HG03066 (cell line): ENCODE results near the gene TOR1B.
A peak's percentile ranks its signal among the peaks of the same experiment; 100 is the strongest.
"Not testable (repeated sequence)": the region's sequence is repeated elsewhere in the genome, so short reads cannot be mapped to it uniquely, and the experiment has no call there.

ENCODE experiments used
- ATAC-seq: cut with Tn5 transposase; IDR thresholded peaks from one replicate; pipeline ENCODE4 v1.9.1; 2021; ENCODE audit warnings: low read depth; ENCODE audit not compliant: unreplicated experiment

TOR1B gene

GRCh38 chr9:129802833-129803675, at the start of gene TOR1B:
TOR1B (plus strand) TSS chr9:129803184; CDS start chr9:129803213, 29 bp downstream.
- ATAC-seq, result peak; percentile 87

GRCh38 chr9:129755151-129755550, 47.8 kb upstream of the TOR1B start:
- no peak for ATAC-seq

- no peak for ATAC-seq
These were observed 46.8 kb upstream of the TOR1B start for GRCh38 chr9:129756191-129756590.

- ATAC-seq, result no peak
These were observed 45.9 kb upstream of the TOR1B start for GRCh38 chr9:129757045-129757444.

- ATAC-seq, result no peak
These were observed 43.7 kb upstream of the TOR1B start for GRCh38 chr9:129759319-129759718.

GRCh38 chr9:129759804-129760502, 43.0 kb upstream of the TOR1B start:
- no peak for ATAC-seq

GRCh38 chr9:129760784-129761183, 42.2 kb upstream of the TOR1B start:
- not testable (repeated sequence) for ATAC-seq

GRCh38 chr9:129761293-129761900, 41.6 kb upstream of the TOR1B start:
- no peak for ATAC-seq

- ATAC-seq, result no peak
These were observed 41.0 kb upstream of the TOR1B start for GRCh38 chr9:129761901-129762369.

- not testable (repeated sequence) for ATAC-seq
These were observed 40.5 kb upstream of the TOR1B start for GRCh38 chr9:129762370-129762984.

- ATAC-seq, result no peak
These were observed 39.7 kb upstream of the TOR1B start for GRCh38 chr9:129762985-129763926.

- ATAC-seq, result no peak
These were observed 37.1 kb upstream of the TOR1B start for GRCh38 chr9:129765764-129766317.

- ATAC-seq, result no peak
These were observed 34.5 kb upstream of the TOR1B start for GRCh38 chr9:129768486-129768885.

GRCh38 chr9:129769669-129770068, 33.3 kb upstream of the TOR1B start:
- ATAC-seq, result no peak

- ATAC-seq, result no peak
These were observed 32.2 kb upstream of the TOR1B start for GRCh38 chr9:129770741-129771140.

GRCh38 chr9:129773262-129774048, 29.5 kb upstream of the TOR1B start:
- ATAC-seq, result no peak

- ATAC-seq, result no peak
These were observed 28.1 kb upstream of the TOR1B start for GRCh38 chr9:129774791-129775447.

- ATAC-seq, result no peak
These were observed 27.6 kb upstream of the TOR1B start for GRCh38 chr9:129775448-129775798.
